HEK293 (cell line): ENCODE results near the gene NFATC1.

Experiments
- CTCF ChIA-PET: fragments of 350-600 bp; formaldehyde crosslinking; extraction: SDS; loops from one replicate; lab custom pipeline; 2021; ENCODE audit warnings: antibody characterized with exemption; lab: Yijun Ruan, JAX
- POLR2A ChIA-PET: fragments of 300-600 bp; formaldehyde crosslinking; extraction: SDS; loops from one replicate; lab custom pipeline; 2020; ENCODE audit warnings: antibody characterized with exemption, inconsistent platforms; lab: Yijun Ruan, JAX
- H3K27ac ChIP-seq: fragments of 200-500 bp; sonication (Bioruptor generic); 2 replicates; pipeline ENCODE4 v1.5.1; 2014; ENCODE audit warnings: low read depth, low read length, control low read depth, inconsistent platforms; ENCODE audit errors: extremely low read depth
- H3K36me3 ChIP-seq, 2 experiments: fragments of 200-500 bp in 1 of 2; sonication (Bioruptor generic) in 1 of 2; 1 replicate in 1 of 2; 2 replicates in 1 of 2; pipeline ENCODE4 v1.5.1; 2014 to 2017; ENCODE audit warnings: inconsistent platforms in 2 of 2, low read length in 2 of 2; ENCODE audit not compliant: control insufficient read depth in 2 of 2, insufficient read depth in 1 of 2
- H3K4me1 ChIP-seq: fragments of 200-500 bp; sonication (Bioruptor generic); 2 replicates; pipeline ENCODE4 v1.5.1; 2014; ENCODE audit warnings: mild to moderate bottlenecking, low read length, inconsistent platforms; ENCODE audit not compliant: control insufficient read depth, insufficient read depth
- H3K4me3 ChIP-seq: 2 replicates; pipeline ENCODE4 v1.5.1; 2011; ENCODE audit warnings: low read depth, mild to moderate bottlenecking, control low read depth, low read length, moderate library complexity
- H3K9me3 ChIP-seq: fragments of 200-500 bp; sonication (Bioruptor generic); 2 replicates; pipeline ENCODE4 v1.5.1; 2014; ENCODE audit warnings: low read depth, low read length, inconsistent platforms; ENCODE audit not compliant: control insufficient read depth, insufficient read depth
- ELK4 ChIP-seq: IDR thresholded peaks from 2 replicates; pipeline ENCODE4 v1.6.1; 2011; ENCODE audit warnings: mild to moderate bottlenecking, low read depth, low read length, borderline replicate concordance
- OVOL3 ChIP-seq: fragments of 450-650 bp; formaldehyde crosslinking; IDR thresholded peaks from 2 replicates; pipeline ENCODE4 v1.5.1; 2016; ENCODE audit warnings: missing biosample characterization, missing genetic modification characterization
- SCRT1 ChIP-seq: fragments of 450-650 bp; formaldehyde crosslinking; IDR thresholded peaks from 2 replicates; pipeline ENCODE4 v1.5.1; 2016; ENCODE audit warnings: missing biosample characterization, missing genetic modification characterization, borderline replicate concordance
- YY1 ChIP-seq: fragments of 450-650 bp; formaldehyde crosslinking; IDR thresholded peaks from 2 replicates; pipeline ENCODE4 v1.5.1; 2018; ENCODE audit warnings: missing biosample characterization, missing genetic modification characterization
- ZBTB21 ChIP-seq: fragments of 450-650 bp; formaldehyde crosslinking; IDR thresholded peaks from 2 replicates; pipeline ENCODE4 v1.5.1; 2017; ENCODE audit warnings: missing biosample characterization, missing genetic modification characterization
- ZBTB49 ChIP-seq: fragments of 450-650 bp; formaldehyde crosslinking; IDR thresholded peaks from 2 replicates; pipeline ENCODE4 v1.5.1; 2016; ENCODE audit warnings: missing biosample characterization, missing genetic modification characterization, low read depth
- ZEB2 ChIP-seq: fragments of 450-650 bp; formaldehyde crosslinking; IDR thresholded peaks from 2 replicates; pipeline ENCODE4 v1.5.1; 2016; ENCODE audit warnings: missing biosample characterization, missing genetic modification characterization
- ZFP3 ChIP-seq: fragments of 450-650 bp; formaldehyde crosslinking; IDR thresholded peaks from 2 replicates; pipeline ENCODE4 v1.5.1; 2016; ENCODE audit warnings: low read depth, missing biosample characterization, missing genetic modification characterization
- ZNF112 ChIP-seq: fragments of 450-650 bp; formaldehyde crosslinking; IDR thresholded peaks from 2 replicates; pipeline ENCODE4 v1.5.0; 2017; ENCODE audit warnings: missing biosample characterization, missing genetic modification characterization
- ZNF132 ChIP-seq: fragments of 450-650 bp; formaldehyde crosslinking; IDR thresholded peaks from 2 replicates; pipeline ENCODE4 v1.5.1; 2017; ENCODE audit warnings: missing biosample characterization, missing genetic modification characterization, borderline replicate concordance
- ZNF157 ChIP-seq: fragments of 450-650 bp; formaldehyde crosslinking; IDR thresholded peaks from 2 replicates; pipeline ENCODE4 v1.5.1; 2016; ENCODE audit warnings: missing biosample characterization, missing genetic modification characterization
- ZNF221 ChIP-seq: fragments of 450-650 bp; formaldehyde crosslinking; IDR thresholded peaks from 2 replicates; pipeline ENCODE4 v1.5.1; 2017; ENCODE audit warnings: missing biosample characterization, missing genetic modification characterization, borderline replicate concordance
- ZNF521 ChIP-seq: fragments of 450-650 bp; formaldehyde crosslinking; IDR thresholded peaks from 2 replicates; pipeline ENCODE4 v1.5.1; 2017; ENCODE audit warnings: missing biosample characterization, mild to moderate bottlenecking, missing genetic modification characterization
- ZNF585B ChIP-seq: fragments of 450-650 bp; formaldehyde crosslinking; IDR thresholded peaks from 2 replicates; pipeline ENCODE4 v1.5.1; 2016; ENCODE audit warnings: missing biosample characterization, missing genetic modification characterization
- ZNF626 ChIP-seq: fragments of 450-650 bp; sonication (Bioruptor Pico); formaldehyde crosslinking; IDR thresholded peaks from 2 replicates; pipeline ENCODE4 v1.5.1; 2018; ENCODE audit warnings: missing biosample characterization, missing genetic modification characterization, inconsistent platforms
- ZNF639 ChIP-seq: fragments of 450-650 bp; formaldehyde crosslinking; IDR thresholded peaks from 2 replicates; pipeline ENCODE4 v1.5.1; 2016; ENCODE audit warnings: missing biosample characterization, missing genetic modification characterization
- TF ChIP-seq, protein P1 (sequence below): fragments of 450-650 bp; formaldehyde crosslinking; IDR thresholded peaks from 2 replicates; pipeline ENCODE4 v1.5.1; 2016; ENCODE audit warnings: missing biosample characterization, missing genetic modification characterization
- TF ChIP-seq, protein P2 (sequence below): fragments of 450-650 bp; formaldehyde crosslinking; IDR thresholded peaks from 2 replicates; pipeline ENCODE4 v1.5.1; 2016; ENCODE audit warnings: missing biosample characterization, missing genetic modification characterization
- TF ChIP-seq, protein P3 (sequence below): fragments of 450-650 bp; formaldehyde crosslinking; IDR thresholded peaks from 2 replicates; pipeline ENCODE4 v1.5.1; 2016; ENCODE audit warnings: missing biosample characterization, missing genetic modification characterization
- TF ChIP-seq, protein P4 (sequence below): sonication (generic); formaldehyde crosslinking; IDR thresholded peaks from 2 replicates; pipeline ENCODE4 v1.8.1; 2022; ENCODE audit warnings: mild to moderate bottlenecking, moderate library complexity, missing genetic modification reagents

NFATC1 gene

GRCh38 chr18:79459946-79460480 lies 64.3 kb downstream of the NFATC1 start:
- Histone ChIP-seq H3K9me3 (no peaks in the 10 kb centered on the region), H3K27ac (no peak overlapping the region), H3K4me3 (no peak overlapping the region), H3K4me1 (no peaks in the 10 kb centered on the region)
- TF ChIP-seq, protein P1, sequence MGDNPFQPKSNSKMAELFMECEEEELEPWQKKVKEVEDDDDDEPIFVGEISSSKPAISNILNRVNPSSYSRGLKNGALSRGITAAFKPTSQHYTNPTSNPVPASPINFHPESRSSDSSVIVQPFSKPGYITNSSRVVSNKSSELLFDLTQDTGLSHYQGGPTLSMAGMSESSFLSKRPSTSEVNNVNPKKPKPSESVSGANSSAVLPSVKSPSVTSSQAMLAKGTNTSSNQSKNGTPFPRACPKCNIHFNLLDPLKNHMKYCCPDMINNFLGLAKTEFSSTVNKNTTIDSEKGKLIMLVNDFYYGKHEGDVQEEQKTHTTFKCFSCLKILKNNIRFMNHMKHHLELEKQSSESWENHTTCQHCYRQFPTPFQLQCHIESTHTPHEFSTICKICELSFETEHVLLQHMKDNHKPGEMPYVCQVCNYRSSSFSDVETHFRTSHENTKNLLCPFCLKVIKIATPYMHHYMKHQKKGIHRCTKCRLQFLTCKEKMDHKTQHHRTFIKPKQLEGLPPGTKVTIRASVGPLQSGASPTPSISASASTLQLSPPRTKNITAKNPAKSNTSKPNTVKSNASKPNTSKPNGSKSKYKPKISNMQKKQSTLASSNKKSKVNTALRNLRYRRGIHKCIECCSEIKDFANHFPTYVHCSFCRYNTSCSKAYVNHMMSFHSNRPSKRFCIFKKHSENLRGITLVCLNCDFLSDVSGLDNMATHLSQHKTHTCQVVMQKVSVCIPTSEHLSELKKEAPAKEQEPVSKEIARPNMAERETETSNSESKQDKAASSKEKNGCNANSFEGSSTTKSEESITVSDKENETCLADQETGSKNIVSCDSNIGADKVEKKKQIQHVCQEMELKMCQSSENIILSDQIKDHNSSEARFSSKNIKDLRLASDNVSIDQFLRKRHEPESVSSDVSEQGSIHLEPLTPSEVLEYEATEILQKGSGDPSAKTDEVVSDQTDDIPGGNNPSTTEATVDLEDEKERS (tag by site-specific recombination), result no peak
- TF ChIP-seq, protein P2, sequence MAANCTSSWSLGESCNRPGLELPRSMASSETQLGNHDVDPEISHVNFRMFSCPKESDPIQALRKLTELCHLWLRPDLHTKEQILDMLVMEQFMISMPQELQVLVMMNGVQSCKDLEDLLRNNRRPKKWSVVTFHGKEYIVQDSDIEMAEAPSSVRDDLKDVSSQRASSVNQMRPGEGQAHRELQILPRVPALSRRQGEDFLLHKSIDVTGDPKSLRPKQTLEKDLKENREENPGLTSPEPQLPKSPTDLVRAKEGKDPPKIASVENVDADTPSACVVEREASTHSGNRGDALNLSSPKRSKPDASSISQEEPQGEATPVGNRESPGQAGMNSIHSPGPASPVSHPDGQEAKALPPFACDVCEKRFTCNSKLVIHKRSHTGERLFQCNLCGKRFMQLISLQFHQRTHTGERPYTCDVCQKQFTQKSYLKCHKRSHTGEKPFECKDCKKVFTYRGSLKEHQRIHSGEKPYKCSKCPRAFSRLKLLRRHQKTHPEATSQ (tag by site-specific recombination), result no peak
- TF ChIP-seq ZNF585B (tag by site-specific recombination) (no peak), YY1 (tag by site-specific recombination) (no peak), ZNF112 (no peak), ZFP3 (no peak), ZNF221 (tag by site-specific recombination) (no peak), ZNF157 (no peak), ZBTB49 (tag by site-specific recombination) (no peak), ZNF626 (no peak), ZBTB21 (no peak), ELK4 (no peak), ZNF521 (no peak), OVOL3 (tag by site-specific recombination) (no peak), SCRT1 (tag by site-specific recombination) (no peak), ZNF639 (tag by site-specific recombination) (no peak), ZEB2 (no peak), ZNF132 (tag by site-specific recombination) (no peak)
- TF ChIP-seq, protein P3, sequence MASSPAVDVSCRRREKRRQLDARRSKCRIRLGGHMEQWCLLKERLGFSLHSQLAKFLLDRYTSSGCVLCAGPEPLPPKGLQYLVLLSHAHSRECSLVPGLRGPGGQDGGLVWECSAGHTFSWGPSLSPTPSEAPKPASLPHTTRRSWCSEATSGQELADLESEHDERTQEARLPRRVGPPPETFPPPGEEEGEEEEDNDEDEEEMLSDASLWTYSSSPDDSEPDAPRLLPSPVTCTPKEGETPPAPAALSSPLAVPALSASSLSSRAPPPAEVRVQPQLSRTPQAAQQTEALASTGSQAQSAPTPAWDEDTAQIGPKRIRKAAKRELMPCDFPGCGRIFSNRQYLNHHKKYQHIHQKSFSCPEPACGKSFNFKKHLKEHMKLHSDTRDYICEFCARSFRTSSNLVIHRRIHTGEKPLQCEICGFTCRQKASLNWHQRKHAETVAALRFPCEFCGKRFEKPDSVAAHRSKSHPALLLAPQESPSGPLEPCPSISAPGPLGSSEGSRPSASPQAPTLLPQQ, result no peak
- TF ChIP-seq, protein P4, sequence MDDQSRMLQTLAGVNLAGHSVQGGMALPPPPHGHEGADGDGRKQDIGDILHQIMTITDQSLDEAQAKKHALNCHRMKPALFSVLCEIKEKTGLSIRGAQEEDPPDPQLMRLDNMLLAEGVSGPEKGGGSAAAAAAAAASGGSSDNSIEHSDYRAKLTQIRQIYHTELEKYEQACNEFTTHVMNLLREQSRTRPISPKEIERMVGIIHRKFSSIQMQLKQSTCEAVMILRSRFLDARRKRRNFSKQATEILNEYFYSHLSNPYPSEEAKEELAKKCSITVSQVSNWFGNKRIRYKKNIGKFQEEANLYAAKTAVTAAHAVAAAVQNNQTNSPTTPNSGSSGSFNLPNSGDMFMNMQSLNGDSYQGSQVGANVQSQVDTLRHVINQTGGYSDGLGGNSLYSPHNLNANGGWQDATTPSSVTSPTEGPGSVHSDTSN (CRISPR knock-in tag), result no peak
- TF ChIP-seq, all 188 proteins: peak for 0
- peaks cover 0 to 10% of the 10 kb centered on the region in 2 experiments; a peak in 1 of 3 replicates for H3K36me3 ChIP-seq
- CTCF ChIA-PET, result interaction anchor here (0.9 kb wide), 1 partner anchor 80 kb away, joined by 3 read pairs; no protein-coding TSS in a partner anchor
- POLR2A ChIA-PET, result no interaction called here
